CD4-positive, alpha-beta T cell treated with Interleukin-1 beta for 1 hour (primary cell): Measurements from ENCODE around the gene C3orf38.
"Not testable (repeated sequence)": the region's sequence is repeated elsewhere in the genome, so short reads cannot be mapped to it uniquely, and the experiment has no call there.

ENCODE experiments used
- DNase-seq, 2 donors: peaks; one replicate each; pipeline ENCODE4 v3.0.0-alpha.2; 2020 to 2022

The C3orf38 gene

DNA sequence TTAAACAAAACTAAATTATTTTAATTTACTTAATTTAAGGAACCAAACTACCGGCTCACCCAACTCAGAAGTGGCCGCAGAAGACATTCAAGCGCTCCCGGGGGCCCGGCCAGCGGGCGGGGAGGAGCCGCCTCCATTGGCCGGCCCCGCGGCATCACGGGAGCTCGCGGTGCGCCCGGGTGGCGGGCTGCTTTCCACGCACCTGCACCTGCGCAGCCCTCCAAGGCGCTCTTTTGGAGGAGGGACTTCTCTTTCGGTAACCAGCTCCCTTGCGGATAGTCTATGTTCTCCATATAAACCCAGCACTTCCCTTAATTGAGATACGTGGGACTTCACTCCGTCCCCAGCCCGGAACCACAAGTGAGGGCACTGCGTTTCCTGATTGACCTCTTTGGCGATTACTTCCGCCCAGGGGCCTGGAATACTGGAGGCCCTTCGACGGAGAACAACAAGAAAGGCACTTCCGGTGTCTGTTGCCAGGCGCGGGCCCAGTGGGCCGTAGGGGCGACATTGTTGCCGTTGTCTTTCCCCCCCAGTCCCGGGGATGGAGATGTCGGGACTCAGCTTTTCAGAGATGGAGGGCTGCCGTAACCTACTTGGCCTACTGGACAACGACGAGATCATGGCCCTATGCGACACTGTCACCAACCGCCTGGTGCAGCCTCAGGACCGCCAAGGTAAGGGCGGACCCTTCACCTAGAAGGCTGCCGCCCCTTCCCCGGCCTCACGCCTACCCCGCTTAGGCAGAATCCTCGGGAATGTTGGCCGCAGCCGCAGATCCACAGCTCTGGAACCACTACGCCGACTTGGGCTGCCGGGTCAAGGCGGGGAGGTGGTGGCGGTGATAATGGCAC is at the start of gene C3orf38:
Gene C3orf38 (plus strand): TSS at position 451 of the 854 bp plus-strand sequence. CDS start 94 bp downstream, at position 545.
- DNase-seq: peak; percentile 78

DNA sequence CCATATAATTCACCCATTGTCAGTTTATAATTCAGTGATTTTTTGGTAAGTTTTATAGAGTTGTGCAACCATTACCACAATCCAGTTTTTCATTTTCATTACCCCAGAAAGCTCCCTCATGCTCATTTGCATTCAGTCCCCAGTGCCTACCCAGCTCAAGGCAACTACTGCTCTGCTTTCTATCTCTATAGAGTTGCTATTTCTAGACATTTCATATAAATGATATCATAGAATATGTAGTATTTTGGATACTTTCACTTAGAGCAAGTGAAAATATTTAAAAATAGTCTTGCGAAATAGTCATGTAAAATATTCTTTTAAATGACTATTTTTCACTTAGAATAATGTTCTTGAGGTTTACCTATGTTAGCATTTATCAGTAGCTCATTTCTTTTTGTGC is 48.6 kb upstream of the C3orf38 start:
- no peak for DNase-seq

DNA sequence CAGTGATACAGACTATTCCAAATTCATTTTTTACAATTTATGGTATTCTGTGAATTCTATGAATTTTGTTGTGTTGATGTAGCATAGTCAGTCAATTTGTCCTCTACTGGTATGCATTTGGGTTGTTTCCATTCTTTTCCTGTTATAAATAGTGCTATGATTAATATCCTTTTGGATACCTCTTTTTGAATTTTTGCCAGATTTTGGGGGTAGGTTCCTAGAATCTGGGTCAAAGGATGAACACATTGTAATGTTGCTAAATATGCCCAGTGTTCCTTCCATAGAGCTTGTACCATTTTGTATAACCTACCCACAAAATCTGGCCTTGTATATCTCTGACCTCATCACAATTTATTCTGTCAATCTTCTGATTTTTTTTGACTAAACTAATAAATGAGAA is 44.4 kb upstream of the C3orf38 start:
- no peak for DNase-seq

DNA sequence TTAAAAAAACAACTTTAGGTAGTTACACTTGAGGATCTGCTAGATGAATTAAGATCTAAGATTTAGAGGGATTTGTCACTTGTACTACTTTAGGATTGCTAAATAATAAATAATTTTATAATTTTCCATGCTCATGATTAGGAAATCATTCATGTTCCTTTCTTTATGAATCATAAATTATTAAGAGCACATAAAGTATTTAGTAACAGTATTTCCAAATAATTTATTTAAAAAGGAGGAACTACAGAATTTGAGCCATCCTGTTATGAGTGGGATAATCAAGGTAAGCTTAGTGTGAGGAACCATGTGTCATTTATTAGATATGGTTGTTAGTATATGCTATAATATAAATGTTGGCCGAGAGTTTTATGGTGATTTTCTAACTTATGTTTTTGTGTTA is 37.5 kb upstream of the C3orf38 start:
- no peak for DNase-seq

DNA sequence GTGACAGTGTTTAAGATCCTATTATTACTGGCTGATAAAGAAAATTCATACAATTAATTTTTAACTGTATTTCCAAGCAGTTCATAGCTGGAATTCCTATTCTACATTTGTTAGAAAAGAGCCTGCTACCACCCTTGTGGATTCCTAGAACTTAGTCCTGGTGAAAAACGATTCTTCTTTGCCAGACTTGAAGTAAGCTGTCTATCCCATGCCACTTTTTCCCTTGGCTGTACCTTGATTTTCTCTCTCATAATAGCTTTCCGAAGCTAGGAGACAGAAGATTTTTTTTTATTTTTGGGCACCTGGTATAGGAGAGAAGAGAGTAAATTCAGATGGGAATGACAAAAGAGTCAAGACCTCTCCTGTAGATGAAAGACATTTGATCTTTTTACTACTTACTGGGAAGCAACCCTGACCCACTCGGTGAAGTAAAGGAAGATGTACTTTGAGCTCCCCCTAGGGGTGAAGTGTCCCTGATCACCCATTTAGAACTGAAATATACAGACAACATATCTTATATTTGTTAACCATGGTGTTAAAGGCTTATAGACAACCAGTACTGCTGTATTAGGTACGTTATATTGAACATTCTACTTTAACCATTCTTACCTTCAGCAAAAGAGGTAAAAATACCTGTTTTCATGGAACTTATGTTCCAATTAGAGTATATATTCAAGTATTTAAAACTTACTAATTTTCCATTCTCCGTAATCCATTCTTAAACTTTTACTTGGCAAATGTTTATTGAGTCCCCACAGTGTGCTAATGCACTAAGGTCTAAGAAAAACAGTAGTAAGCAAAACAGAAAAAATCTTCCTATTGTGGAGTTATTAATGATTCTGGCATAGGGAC is 36.2 kb upstream of the C3orf38 start:
- DNase-seq: peak; percentile 41 to 77

DNA sequence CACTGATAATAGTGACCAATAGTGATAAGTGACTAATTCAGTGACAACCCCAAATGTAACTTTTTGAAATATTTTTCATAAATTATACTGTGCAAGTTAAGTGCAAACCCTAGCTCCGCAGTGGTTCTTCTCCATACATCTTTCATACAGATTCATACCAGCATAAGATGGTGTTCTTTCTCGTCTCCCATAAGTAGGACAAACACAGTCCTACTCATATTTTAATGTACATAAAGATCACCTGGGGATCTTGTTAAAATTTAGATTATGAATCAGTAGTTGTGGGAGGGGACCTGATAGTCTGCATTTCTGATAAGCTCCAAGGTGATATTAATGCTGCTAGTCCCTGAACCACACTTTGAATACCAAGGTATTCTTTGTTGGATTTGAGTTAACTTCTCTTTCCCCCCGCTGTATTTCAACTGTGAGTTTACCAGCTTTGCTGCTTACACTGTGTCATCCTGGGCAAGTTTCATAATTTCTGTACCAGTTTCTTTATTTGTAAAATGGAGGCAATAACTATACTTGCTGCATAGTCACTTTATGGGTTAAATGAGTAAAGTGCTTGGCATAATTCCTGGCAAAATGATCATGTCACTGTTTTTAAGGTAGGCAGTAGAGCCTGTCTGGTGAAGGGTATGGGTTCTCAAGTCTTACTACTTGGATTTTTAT is 34.7 kb upstream of the C3orf38 start:
- no peak for DNase-seq

DNA sequence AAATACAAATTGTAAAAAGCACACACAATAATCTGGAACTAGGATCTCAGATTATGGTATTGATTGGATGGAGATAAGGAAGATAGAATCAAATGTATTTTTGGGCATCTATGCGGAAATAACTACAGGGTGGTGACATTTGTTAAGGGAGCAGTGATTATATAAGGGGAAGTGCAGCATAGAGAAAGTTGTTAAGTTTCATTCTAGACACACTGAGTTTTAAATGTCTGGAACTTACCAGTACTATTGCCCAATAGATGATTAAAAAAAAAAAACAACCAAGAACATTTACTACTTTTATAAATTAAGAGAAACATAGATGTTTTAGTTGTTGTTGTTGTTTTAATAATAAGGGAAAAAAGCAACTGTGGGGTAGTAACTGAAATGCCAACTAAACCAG is 32.1 kb upstream of the C3orf38 start:
- no peak for DNase-seq

DNA sequence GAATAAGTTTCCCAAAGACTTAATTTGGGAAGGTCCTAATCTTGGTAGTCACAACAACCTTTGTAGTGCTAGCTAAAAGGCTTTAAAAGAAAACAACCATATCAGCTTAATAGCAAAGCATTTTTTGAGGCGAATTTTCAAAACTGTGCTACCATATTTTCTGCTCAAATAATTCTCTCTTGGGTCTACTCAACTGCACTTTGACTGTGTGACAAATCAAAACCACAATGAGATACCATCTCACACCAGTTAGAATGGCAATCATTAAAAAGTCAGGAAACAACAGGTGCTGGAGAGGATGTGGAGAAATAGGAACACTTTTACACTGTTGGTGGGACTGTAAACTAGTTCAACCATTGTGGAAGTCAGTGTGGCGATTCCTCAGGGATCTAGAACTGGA is 31.2 kb upstream of the C3orf38 start:
- DNase-seq: not testable (repeated sequence)

DNA sequence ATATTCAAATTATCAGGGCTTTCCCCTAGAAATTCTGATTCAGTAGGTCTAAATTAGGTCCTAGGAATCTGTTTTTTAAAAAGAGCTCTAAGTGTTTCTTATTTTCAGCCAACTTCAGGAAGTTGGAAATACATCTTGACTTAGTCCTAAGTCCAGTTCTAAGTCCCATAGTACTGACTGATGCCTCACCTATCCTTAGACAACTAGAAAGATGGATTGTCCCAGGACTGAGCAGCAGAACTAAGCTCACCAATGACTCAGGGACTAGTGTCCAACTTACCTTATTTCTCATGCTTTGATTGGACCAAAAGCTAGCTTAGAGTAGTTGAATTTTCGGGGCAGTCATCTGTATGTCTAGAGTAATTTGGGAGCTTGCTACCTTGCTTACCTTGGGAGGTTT is 26.2 kb upstream of the C3orf38 start:
- no peak for DNase-seq

DNA sequence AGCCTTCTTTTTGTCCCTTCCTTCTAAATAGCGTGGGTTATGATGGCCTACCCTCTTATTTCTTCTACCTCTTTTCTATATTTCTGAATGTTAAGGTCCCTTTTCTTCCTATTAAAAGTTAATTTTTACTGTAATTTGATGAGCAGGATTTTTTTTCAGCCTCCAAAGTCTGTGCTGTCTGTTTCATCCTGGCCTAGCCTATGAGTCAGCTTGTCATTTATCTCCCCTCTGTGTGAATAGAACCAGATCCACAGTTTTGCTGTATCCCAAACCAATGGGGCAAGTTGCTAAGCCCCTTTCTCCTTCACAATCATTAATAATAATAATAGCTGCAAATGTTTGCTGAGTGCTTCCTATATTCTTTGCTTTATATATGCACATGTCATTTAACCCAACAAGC is 18.1 kb upstream of the C3orf38 start:
- no peak for DNase-seq

DNA sequence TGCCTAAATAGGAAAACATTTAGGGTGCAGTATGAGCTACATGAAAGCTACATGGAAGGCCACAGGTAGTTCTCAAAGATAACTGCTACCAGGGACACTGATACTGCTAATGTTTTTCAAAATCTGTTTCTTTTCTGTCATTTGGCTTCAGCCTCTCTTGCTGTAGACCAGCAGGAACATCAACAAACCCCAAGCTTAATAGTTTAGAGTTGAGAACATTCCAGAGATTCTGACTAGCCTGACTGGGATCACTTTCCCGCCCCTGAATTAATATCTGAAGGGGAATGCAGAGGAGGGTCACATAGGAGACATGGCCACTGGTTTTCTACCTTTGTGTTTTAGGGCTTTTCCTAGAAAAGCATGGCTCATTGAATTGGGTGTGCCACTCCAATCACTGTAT is 16.9 kb upstream of the C3orf38 start:
- DNase-seq: no peak

DNA sequence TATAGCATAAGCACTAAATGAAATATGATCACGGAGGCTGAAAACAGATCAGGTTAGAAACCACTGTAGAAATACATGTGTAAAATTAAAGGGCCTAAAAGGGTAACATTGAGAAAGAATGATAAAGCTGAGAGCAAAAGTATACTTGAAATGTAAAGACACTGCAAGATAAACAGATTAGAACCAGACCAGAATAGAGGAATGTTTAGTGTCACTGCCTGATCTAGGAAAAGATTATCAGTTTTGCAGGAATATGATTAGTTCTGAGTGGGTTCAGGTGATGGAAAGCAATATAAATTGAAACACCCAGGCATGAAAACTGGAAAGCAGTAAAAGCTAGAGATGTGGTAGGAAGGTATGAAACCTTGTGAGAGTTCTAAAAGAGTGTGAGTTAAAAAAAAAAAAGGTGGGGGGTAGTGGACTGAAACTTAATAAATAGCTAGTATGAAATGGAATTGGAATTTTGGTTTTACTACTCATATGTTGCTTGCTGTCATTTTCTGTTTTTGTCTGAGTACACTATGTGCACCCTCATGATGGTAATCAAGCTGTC is 16.0 kb upstream of the C3orf38 start:
- DNase-seq: no peak

DNA sequence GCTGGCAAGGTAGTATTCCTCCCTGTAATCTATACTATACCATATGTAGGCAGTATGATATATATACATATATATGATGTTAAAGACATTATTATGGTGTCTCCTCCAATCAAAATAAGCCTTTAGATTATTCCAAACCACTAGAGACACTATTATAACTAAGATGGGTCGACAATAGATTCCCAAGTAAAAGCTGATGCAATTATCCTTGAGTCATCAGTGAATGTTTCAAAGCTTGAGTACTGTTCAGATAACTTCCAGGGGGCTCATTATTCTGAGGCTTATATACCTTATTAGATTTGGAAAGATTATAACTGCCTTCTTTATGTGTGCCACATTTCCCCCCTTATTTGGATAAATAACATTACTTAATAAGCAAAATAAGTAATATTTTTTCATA is 11.9 kb upstream of the C3orf38 start:
- DNase-seq: no peak

DNA sequence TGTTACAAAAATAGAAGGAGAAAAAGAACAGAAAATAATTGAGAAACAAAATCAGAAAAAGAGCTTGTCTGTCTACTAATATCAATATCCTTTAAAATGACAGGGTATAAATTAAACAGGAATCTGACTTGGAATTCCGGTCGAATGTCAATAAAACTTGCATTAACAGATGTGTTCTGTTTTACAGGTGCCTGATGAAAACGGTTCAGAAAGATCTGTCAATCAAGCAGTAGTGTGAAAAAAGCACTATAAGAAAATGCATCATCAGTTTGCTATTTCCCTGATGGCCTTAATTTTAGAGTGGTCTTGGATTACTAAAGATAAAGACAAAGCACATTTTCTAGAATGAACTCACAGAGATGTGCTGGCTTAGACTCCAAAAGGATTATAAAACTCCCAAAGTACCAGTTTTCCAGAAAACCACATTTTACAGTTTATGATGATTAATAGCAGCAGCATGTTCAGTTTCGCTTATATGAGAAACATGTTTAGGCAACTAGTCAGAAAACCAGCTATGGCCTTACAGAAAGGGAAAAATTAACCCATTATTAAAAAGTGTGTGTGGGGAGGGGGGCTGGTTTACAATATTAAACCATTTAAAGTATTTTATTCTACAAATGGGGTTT is 8.2 kb upstream of the C3orf38 start:
- DNase-seq: no peak

DNA sequence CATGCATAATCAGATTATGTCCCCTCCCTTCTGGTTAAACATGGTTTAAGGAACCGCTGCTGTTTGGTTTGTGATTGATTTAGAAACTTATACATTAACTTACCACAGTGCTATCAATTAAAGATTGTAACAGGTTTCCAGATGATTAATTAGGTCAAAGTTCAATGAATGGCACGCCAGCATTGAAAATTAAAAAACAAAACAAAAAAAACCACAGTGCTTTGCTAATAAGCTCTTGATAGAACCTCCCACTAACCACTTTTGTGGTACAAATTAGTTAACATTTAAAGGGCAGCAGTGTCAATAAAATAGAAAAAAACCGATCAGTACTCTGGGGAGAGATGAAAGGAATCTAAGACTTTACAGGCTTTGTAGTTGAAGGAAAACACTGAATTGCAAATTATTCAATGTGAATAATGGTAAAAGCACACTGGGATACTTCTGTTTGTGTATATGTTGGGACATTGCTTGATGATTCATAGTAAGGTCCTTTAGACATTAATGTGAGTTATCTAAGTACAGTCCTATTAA is 7.6 kb upstream of the C3orf38 start:
- DNase-seq: no peak

DNA sequence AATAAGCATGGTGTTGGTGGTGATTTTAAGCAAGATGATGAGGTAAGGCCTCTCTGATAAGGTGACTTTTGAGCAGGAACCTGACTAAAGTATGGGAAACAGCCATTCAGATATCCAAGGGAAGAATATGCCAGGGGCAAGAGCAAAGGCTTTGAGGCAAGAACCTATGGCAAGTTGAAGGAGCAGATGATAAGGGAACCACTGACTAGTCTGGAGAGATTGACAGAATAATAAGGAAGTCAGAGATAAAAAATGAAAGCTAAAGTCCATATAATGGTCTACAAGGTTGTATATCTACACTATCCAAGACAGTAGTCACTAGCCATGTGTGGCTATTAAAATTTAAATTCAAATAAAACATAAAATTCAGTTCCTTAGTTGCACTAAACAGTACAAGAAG is 2.5 kb upstream of the C3orf38 start:
- no peak for DNase-seq

DNA sequence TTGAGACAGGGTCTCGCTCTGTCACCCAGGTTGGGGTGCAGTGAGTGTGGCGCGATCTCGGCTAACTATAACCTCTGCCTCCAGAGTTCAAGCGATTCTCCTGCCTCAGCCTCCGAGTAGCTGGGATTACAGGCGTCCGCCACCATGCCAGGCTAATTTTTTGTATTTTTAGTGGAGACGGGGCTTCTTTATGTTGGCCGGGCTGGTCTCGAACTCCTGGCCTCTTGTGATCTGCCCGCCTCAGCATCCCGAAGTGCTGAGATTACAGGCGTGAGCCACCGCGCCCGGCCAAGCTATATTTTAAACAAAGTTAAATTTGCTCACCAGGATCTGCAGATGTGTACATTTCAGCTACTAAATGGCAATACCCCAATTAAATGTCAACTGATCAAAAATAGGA is 1.1 kb upstream of the C3orf38 start:
- DNase-seq: no peak

DNA sequence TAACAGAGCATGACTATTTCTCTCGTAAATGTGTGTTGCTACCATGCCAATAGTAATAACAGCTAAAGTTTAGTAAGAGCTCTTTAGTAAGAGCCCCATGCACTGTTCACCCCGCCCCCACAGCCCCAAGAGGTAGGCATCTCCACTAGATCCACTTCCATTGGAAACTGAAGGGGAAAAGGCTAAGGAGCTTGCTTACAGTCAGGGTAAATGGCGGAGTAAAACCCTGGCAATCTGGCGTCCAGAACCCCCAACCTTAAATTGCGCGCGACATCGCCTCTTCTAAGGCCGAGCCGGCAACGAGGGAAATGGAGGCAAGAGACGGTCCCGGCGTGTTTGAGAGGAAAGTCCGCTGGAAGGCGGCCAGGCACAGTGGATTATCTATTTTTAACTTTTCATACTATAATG is 654 bp upstream of the C3orf38 start:
- DNase-seq: no peak

DNA sequence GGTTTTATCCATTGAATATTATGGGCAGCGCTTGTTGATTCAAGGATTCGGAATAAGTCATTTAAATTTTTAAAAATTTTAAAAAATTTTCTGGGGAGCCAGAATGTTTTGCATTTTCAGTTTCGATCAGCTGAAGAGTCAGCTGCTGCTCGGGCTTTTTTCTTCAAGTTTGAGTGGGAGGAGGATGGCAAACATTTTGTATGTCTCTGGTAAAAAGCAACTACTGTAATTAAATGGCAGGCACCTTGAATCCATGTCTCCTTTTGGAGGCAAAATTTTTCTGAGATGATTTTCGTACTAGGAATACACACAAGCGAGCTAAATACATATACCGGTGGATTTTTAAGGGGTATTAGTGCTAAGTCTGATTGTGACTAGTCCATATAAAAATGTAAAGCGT is 612 bp downstream of the C3orf38 start:
- DNase-seq: peak; percentile 7 to 35

DNA sequence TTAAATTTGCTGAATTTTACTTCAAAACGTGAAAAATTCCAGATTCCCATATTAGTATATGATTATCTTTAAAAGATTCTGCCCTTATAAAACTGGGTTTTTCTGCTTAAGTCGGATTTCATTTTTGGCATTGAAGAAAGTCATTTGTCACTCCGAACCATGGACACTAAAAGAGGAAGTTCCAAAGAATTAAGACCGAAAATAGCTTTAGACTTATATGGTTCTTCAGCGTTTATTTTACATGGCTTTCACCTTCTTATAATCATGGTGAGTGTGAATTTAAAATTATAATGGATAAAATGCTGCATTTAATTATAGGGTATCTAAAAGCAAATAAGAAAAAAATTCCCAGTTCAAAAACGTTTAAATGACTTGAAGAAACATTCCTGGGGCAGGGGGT is 1.0 kb downstream of the C3orf38 start:
- DNase-seq: no peak

DNA sequence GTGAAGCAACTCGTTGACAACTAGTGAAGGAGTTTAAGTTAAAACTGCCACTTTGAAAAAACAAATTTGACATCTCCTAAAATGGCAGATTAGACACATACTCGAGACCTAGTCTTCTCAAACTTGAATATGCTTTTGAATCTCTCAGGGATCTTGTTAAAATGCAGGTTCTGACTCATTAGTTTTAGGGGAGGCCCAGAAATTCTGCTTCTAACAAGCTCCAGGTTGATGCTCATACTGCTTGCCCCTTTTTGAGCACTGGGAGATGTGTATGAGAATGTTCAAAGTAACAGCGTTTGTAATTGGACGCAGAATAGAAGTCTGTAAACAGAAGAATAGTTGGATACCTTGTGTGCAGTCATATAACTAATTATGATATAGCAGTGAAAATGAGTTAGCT is 1.6 kb downstream of the C3orf38 start:
- peak in 1 of 2 donors; percentile 19 for DNase-seq

DNA sequence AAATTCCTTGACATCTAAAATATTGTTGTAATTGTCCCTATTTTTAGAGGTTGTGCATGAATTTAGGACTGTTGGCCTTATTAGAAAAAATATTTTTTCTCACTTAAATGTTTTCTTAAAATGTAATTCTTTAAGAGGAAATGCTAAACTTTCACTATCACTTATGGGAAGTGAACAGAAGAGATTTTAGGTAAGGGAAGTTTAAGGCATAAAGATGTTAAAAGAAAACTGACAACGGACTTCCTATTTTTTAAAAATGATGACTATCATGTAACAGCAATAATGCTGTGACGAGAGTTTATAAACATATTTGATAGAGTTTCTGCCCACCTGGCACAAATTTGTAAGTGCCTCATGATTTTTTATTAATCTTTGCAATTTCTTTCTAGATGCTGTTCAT is 3.1 kb downstream of the C3orf38 start:
- no peak for DNase-seq
